ENCODE measurements around the gene MRPS18B.
A peak's percentile ranks its signal among the peaks of the same experiment; 100 is the strongest.

Gene MRPS18B

DNA sequence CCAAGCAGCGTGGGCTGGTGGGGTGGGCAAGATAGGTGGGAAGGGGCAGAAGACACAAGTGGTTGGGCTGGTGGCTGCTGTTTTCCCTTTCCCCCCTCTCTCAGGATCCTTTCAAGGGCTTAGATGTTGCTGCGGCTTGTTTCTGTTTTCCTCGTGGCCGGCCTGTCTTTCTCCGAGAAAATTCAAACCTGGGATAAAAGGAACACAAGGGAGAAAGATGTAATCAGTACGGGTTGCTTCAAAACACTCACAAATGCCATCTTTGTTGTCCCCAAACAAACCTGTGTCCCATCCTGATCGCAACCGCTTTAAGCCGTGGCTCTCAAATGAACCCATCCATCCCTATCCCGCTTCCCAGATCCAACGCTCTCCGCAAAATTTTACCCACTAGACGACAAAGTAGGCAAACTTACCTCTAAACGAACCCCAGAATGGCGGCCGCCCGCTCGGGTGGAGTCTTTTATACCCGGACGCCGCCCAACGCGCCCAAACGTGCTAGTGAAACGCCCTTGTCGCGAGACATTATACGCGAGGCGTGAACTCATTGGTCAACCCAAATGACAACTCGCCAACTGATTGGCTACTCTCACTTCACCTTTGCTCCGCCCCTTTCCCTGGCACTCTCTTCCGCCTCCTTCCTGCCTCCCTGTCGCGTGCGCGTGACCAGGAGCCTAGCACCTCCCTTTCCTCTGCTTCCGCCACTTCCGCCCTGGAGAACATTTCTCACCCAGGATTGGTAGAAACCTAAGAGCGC lies 652 bp upstream of the MRPS18B start, which contains the start of gene PPP1R10:
Gene PPP1R10 (minus strand): TSS at position 433 of the 754 bp plus-strand sequence. CDS start 7,299 bp downstream, outside the sequence.
- Mint-ChIP-seq H3K9me3 (no peaks in the 10 kb centered on the region), H3K36me3 (ENCODE audit: low read depth) (peaks cover 41% of the 10 kb centered on the region), H3K4me1 (peaks cover 63% of the 10 kb centered on the region)

DNA sequence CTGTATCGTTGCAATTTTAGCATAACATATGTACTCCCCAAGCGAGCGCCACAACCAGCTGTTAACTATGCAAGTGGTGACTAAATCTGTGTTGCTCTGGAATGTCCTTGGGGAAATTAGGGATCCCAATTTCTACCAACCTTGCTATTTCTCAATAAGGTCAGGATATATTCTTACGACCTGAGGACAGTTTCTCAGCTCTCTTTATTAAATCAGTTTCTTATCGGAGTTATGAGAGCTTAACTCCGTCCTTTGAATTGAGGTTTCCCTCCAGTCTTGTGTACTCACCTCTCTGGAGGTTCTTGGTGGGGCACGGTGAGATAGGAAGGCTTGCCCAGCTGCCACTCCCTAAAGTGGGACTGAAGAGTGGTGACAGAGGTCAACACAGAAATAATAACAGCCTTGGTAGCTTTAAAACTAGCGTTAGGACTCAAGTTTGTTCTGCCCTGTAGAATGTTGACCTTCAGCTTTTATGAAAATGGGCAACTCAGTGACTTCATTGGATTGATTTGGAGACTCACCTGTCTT lies 694 bp downstream of the MRPS18B start:
- DNase-seq: no peak
- peaks cover 11% of the 10 kb centered on the region for H3K27me3 Mint-ChIP-seq (ENCODE audit: low read depth, poor library complexity)

More for the DNA sequence above, 652 bp upstream of the MRPS18B start, which contains the start of gene PPP1R10:
- Mint-ChIP-seq H3K4me3 (peak within 1 kb of the TSS; percentile 100), H3K27me3 (ENCODE audit: low read depth, poor library complexity) (peaks cover 11% of the 10 kb centered on the region), H3K27ac (peak within 1 kb of the TSS; percentile 100)
- peak; percentile 95 for DNase-seq
- TF ChIP-seq, protein P1, sequence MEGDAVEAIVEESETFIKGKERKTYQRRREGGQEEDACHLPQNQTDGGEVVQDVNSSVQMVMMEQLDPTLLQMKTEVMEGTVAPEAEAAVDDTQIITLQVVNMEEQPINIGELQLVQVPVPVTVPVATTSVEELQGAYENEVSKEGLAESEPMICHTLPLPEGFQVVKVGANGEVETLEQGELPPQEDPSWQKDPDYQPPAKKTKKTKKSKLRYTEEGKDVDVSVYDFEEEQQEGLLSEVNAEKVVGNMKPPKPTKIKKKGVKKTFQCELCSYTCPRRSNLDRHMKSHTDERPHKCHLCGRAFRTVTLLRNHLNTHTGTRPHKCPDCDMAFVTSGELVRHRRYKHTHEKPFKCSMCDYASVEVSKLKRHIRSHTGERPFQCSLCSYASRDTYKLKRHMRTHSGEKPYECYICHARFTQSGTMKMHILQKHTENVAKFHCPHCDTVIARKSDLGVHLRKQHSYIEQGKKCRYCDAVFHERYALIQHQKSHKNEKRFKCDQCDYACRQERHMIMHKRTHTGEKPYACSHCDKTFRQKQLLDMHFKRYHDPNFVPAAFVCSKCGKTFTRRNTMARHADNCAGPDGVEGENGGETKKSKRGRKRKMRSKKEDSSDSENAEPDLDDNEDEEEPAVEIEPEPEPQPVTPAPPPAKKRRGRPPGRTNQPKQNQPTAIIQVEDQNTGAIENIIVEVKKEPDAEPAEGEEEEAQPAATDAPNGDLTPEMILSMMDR (IDR thresholded peaks at IDR 0.05): no peak

DNA sequence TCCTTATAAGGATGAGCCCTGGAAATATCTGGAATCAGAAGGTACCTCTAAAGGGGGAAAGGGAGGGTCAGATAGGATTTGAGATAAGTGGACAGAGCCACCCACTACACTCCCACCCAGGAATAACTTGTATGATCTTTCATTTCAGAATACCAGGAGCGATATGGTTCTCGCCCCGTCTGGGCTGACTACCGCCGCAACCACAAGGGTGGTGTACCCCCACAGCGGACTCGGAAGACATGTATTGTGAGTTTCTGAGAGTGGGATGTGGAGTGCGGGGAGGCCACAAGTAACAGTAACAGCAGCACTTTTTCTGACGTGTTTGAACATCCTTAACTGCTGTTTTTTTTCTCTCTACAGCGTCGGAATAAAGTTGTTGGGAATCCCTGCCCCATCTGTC lies 1.9 kb downstream of the MRPS18B start:
- TF ChIP-seq, protein P1 (IDR thresholded peaks at IDR 0.05): no peak
- no peak for DNase-seq
- Mint-ChIP-seq H3K4me1 (peaks cover 37% of the 10 kb centered on the region), H3K4me3 (peak overlapping the region; percentile 100), H3K36me3 (ENCODE audit: low read depth) (peaks cover 43% of the 10 kb centered on the region), H3K9me3 (no peaks in the 10 kb centered on the region), H3K27me3 (ENCODE audit: low read depth, poor library complexity) (peaks cover 11% of the 10 kb centered on the region), H3K27ac (peak overlapping the region; percentile 66)

More for the DNA sequence above, 694 bp downstream of the MRPS18B start:
- TF ChIP-seq, protein P1 (IDR thresholded peaks at IDR 0.05): no peak
- Mint-ChIP-seq H3K4me3 (peak overlapping the region; percentile 100), H3K4me1 (peaks cover 49% of the 10 kb centered on the region), H3K27ac (peak overlapping the region; percentile 51), H3K36me3 (ENCODE audit: low read depth) (peaks cover 46% of the 10 kb centered on the region), H3K9me3 (no peaks in the 10 kb centered on the region)

DNA sequence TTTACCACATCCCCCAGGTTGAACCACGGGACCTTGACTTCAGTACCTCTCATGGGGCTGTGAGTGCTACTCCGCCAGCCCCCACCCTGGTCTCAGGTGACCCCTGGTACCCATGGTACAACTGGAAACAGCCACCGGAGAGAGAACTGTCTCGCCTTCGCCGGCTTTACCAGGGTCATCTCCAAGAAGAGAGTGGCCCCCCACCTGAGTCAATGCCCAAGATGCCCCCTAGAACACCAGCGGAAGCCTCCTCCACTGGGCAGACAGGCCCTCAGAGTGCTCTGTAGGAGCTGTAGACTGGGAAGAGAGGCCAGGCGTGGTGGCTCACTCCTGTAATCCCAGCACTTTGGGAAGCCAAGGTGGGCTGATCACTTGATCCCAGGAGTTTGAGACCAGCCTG lies 7.9 kb downstream of the MRPS18B start:
- no peak for DNase-seq
- TF ChIP-seq, protein P1 (IDR thresholded peaks at IDR 0.05): no peak
- no peaks in the 10 kb centered on the region for H3K9me3 Mint-ChIP-seq
- peaks cover 26% of the 10 kb centered on the region for H3K4me1 Mint-ChIP-seq
- peak overlapping the region; percentile 93 for H3K4me3 Mint-ChIP-seq
- H3K27ac Mint-ChIP-seq: no peak overlapping the region
- peaks cover 63% of the 10 kb centered on the region for H3K36me3 Mint-ChIP-seq (ENCODE audit: low read depth)
- no peaks in the 10 kb centered on the region for H3K27me3 Mint-ChIP-seq (ENCODE audit: low read depth, poor library complexity)

DNA sequence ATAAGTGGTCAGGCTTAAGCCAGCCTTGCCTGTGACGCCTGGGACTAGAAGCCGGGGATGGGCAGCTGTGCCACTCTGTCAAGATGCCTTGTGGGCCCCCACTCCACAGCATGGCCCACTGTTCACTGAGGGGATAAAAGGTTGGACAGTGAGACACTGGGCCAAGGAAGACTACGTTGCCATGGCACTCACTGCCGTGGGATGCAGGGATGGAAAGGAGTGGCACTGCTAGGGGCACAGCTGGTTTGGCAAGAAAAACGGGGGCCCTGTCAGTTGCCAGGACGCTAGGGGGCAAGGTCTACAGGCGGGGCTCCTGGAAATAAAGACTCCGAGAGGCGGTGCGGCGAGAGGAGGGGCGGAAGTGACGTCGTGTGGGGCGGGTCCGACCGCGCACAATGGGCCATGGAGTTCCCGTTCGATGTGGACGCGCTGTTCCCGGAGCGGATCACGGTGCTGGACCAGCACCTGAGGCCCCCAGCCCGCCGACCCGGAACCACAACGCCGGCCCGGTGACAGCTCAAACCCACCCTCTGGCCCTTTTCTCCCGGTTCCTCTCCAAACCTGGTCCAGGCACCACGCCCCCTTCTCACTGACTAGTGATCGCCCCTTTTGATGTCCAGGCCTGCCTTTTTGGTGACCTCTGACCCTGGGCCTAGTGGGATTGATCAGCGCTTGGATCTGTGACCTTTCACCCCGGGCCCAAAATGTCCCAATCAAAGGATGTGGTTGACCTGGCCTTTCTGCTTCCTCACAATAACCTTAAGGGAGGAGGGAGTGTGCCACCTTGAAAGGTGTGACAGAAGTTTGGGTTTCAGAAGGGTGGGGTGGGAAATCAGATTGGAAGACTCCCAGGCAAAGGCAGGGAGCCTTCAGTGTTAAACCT lies 9.1 kb downstream of the MRPS18B start, which contains the start of gene ATAT1:
Gene ATAT1 (plus strand): TSS at position 391 of the 883 bp plus-strand sequence.
- Mint-ChIP-seq H3K4me3 (peak within 1 kb of the TSS; percentile 93), H3K4me1 (peaks cover 26% of the 10 kb centered on the region), H3K9me3 (no peaks in the 10 kb centered on the region), H3K27me3 (ENCODE audit: low read depth, poor library complexity) (no peaks in the 10 kb centered on the region), H3K27ac (peak within 1 kb of the TSS; percentile 97), H3K36me3 (ENCODE audit: low read depth) (peaks cover 75% of the 10 kb centered on the region)
- TF ChIP-seq, protein P1 (IDR thresholded peaks at IDR 0.05): peak; percentile 13
- DNase-seq: peak; percentile 85
